Trophoblast cell (in vitro differentiated cells and primary cell): ENCODE data around the gene ACCS.

ENCODE experiments used
- DNase-seq, 2 donors: peaks; one replicate each; pipeline ENCODE4 v3.0.0-alpha.2; 2016
- H2AFZ ChIP-seq: 2 replicates; pipeline ENCODE4 v1.6.1; 2013; ENCODE audit warnings: low read length, moderate library complexity, mild to moderate bottlenecking; ENCODE audit not compliant: insufficient read depth, poor library complexity
- H2AK5ac ChIP-seq: 2 replicates; pipeline ENCODE4 v1.6.1; 2013; ENCODE audit warnings: mild to moderate bottlenecking, low read length
- H2BK120ac ChIP-seq: 2 replicates; pipeline ENCODE4 v1.6.1; 2013; ENCODE audit warnings: low read length, mild to moderate bottlenecking, moderate library complexity; ENCODE audit not compliant: insufficient read depth, poor library complexity
- H2BK12ac ChIP-seq: 2 replicates; pipeline ENCODE4 v1.6.1; 2013; ENCODE audit warnings: mild to moderate bottlenecking, low read length, moderate library complexity
- H2BK5ac ChIP-seq: 2 replicates; pipeline ENCODE4 v1.6.1; 2013; ENCODE audit warnings: low read length, low read depth, moderate library complexity, mild to moderate bottlenecking; ENCODE audit not compliant: poor library complexity
- H3K14ac ChIP-seq: 2 replicates; pipeline ENCODE4 v1.6.1; 2013; ENCODE audit warnings: mild to moderate bottlenecking, low read length
- H3K18ac ChIP-seq: 2 replicates; pipeline ENCODE4 v1.6.1; 2013; ENCODE audit warnings: mild to moderate bottlenecking, low read length
- H3K23ac ChIP-seq: 2 replicates; pipeline ENCODE4 v1.6.1; 2013; ENCODE audit warnings: low read length
- H3K27ac ChIP-seq: 2 replicates; pipeline ENCODE4 v1.5.1; 2013; ENCODE audit warnings: low read depth, mild to moderate bottlenecking, inconsistent platforms, low read length, moderate library complexity
- H3K27me3 ChIP-seq: 2 replicates; pipeline ENCODE4 v1.6.1; 2013; ENCODE audit warnings: inconsistent platforms, mild to moderate bottlenecking, low read length, moderate library complexity; ENCODE audit not compliant: insufficient read depth
- H3K36me3 ChIP-seq, 2 experiments: 1 replicate in 1 of 2; 2 replicates in 1 of 2; pipeline ENCODE4 v1.6.1; 2013; ENCODE audit warnings: low read length in 2 of 2, mild to moderate bottlenecking in 2 of 2, moderate library complexity in 1 of 2; ENCODE audit not compliant: insufficient read depth in 2 of 2, control insufficient read depth in 1 of 2
- H3K4ac ChIP-seq: 2 replicates; pipeline ENCODE4 v1.6.1; 2013; ENCODE audit warnings: low read depth, mild to moderate bottlenecking, low read length, moderate library complexity
- H3K4me1 ChIP-seq, 2 experiments: 1 replicate in 1 of 2; 2 replicates in 1 of 2; pipeline ENCODE4 v1.6.1; 2013; ENCODE audit warnings: low read length in 2 of 2, mild to moderate bottlenecking in 2 of 2, moderate library complexity in 1 of 2; ENCODE audit not compliant: insufficient read depth in 2 of 2, control insufficient read depth in 1 of 2
- H3K4me2 ChIP-seq: 2 replicates; pipeline ENCODE4 v1.6.1; 2013; ENCODE audit warnings: inconsistent platforms, mild to moderate bottlenecking, low read length, moderate library complexity
- H3K4me3 ChIP-seq: 2 replicates; pipeline ENCODE4 v1.5.1; 2013; ENCODE audit warnings: mild to moderate bottlenecking, low read depth, low read length, inconsistent platforms
- H3K79me1 ChIP-seq: one replicate; pipeline ENCODE4 v1.6.1; 2013; ENCODE audit warnings: low read length
- H3K79me2 ChIP-seq: 2 replicates; pipeline ENCODE4 v1.6.1; 2013; ENCODE audit warnings: low read length, mild to moderate bottlenecking; ENCODE audit not compliant: control insufficient read depth, insufficient read depth, poor library complexity
- H3K9ac ChIP-seq: 2 replicates; pipeline ENCODE4 v1.6.1; 2013; ENCODE audit warnings: mild to moderate bottlenecking, low read length
- H3K9me3 ChIP-seq: 2 replicates; pipeline ENCODE4 v1.6.1; 2013; ENCODE audit warnings: low read depth, mild to moderate bottlenecking, control low read depth, inconsistent platforms, low read length; ENCODE audit not compliant: insufficient read depth
- H4K12ac ChIP-seq: 2 replicates; pipeline ENCODE4 v1.6.1; 2013; ENCODE audit warnings: low read depth, mild to moderate bottlenecking, low read length, moderate library complexity
- H4K8ac ChIP-seq: 2 replicates; pipeline ENCODE4 v1.6.1; 2013; ENCODE audit warnings: low read depth, mild to moderate bottlenecking, low read length, moderate library complexity
- H4K91ac ChIP-seq: one replicate; pipeline ENCODE4 v1.6.1; 2013; ENCODE audit warnings: low read depth, mild to moderate bottlenecking, low read length, moderate library complexity
- WGBS: extraction: QIAGEN DNeasy Blood & Tissue Kit; methylation state at CpG from one replicate; pipeline ENCODE4 v1.1.7; 2013; ENCODE audit warnings: missing lambda C conversion rate; ENCODE audit not compliant: insufficient read length, insufficient coverage; ENCODE audit errors: extremely low coverage; 5-methylcytosine and 5-hydroxymethylcytosine counted together

The ACCS gene

GRCh38 chr11:44018127-44018521, 47.9 kb upstream of the ACCS start:
- H3K36me3 ChIP-seq, result no peaks in the 10 kb centered on the region
- no peaks in the 10 kb centered on the region for H3K79me2 ChIP-seq
- H3K18ac ChIP-seq, result no peak overlapping the region
- H3K14ac ChIP-seq, result no peak overlapping the region
- no peaks in the 10 kb centered on the region for H3K79me1 ChIP-seq
- H3K9ac ChIP-seq, result no peak overlapping the region
- no peak overlapping the region for H3K4me3 ChIP-seq
- no peak overlapping the region for H4K8ac ChIP-seq
- peaks cover 2% of the 10 kb centered on the region for H3K9me3 ChIP-seq
- no peak overlapping the region for H2AFZ ChIP-seq
- no peak overlapping the region for H3K23ac ChIP-seq
- H2BK12ac ChIP-seq, result no peak overlapping the region
- WGBS, result no CpG with 5 or more reads among the region's 4 CpGs
- no peak overlapping the region for H2AK5ac ChIP-seq
- H4K91ac ChIP-seq, result no peak overlapping the region
- no peak overlapping the region for H3K4me2 ChIP-seq
- no peak overlapping the region for H3K27ac ChIP-seq
- H3K27me3 ChIP-seq, result no peaks in the 10 kb centered on the region
- no peaks in the 10 kb centered on the region for H3K4me1 ChIP-seq
- no peak overlapping the region for H4K12ac ChIP-seq
- no peak for DNase-seq
- no peak overlapping the region for H3K4ac ChIP-seq
- no peak overlapping the region for H2BK5ac ChIP-seq
- H2BK120ac ChIP-seq, result no peak overlapping the region

- Histone ChIP-seq H3K4me1 (no peaks in the 10 kb centered on the region), H3K27me3 (no peaks in the 10 kb centered on the region), H2BK5ac (no peak overlapping the region), H2AK5ac (no peak overlapping the region), H3K4me3 (no peak overlapping the region), H2BK120ac (no peak overlapping the region), H3K4ac (no peak overlapping the region), H4K12ac (no peak overlapping the region), H4K91ac (no peak overlapping the region), H3K79me1 (no peaks in the 10 kb centered on the region), H3K4me2 (no peak overlapping the region), H3K18ac (no peak overlapping the region), H3K23ac (no peak overlapping the region), H3K9me3 (peaks cover 2% of the 10 kb centered on the region), H3K36me3 (no peaks in the 10 kb centered on the region), H2AFZ (no peak overlapping the region), H3K79me2 (no peaks in the 10 kb centered on the region), H3K9ac (no peak overlapping the region), H4K8ac (no peak overlapping the region), H3K27ac (no peak overlapping the region), H3K14ac (no peak overlapping the region), H2BK12ac (no peak overlapping the region)
- DNase-seq, result no peak
- no CpG with 5 or more reads among the region's 2 CpGs for WGBS
These were observed 47.2 kb upstream of the ACCS start for GRCh38 chr11:44018829-44019228.

GRCh38 chr11:44024977-44025376, 41.1 kb upstream of the ACCS start:
- Histone ChIP-seq H2AK5ac (no peak overlapping the region), H3K4ac (no peak overlapping the region), H3K79me2 (no peaks in the 10 kb centered on the region), H3K4me3 (no peak overlapping the region), H3K23ac (no peak overlapping the region), H4K91ac (no peak overlapping the region), H3K36me3 (no peaks in the 10 kb centered on the region), H3K9ac (no peak overlapping the region), H2BK5ac (no peak overlapping the region), H3K79me1 (no peaks in the 10 kb centered on the region), H2AFZ (no peak overlapping the region), H4K12ac (no peak overlapping the region), H3K4me2 (no peak overlapping the region), H4K8ac (no peak overlapping the region), H3K18ac (no peak overlapping the region), H3K14ac (no peak overlapping the region), H3K4me1 (peaks cover 0 to 4% of the 10 kb centered on the region in 2 experiments), H3K9me3 (peaks cover 2% of the 10 kb centered on the region), H3K27ac (no peak overlapping the region), H3K27me3 (no peaks in the 10 kb centered on the region), H2BK12ac (no peak overlapping the region), H2BK120ac (no peak overlapping the region)
- no peak for DNase-seq
- no CpG with 5 or more reads among the region's 1 CpG for WGBS

GRCh38 chr11:44025727-44026126, 40.3 kb upstream of the ACCS start:
- no peaks in the 10 kb centered on the region for H3K27me3 ChIP-seq
- no peak overlapping the region for H3K9ac ChIP-seq
- H2BK120ac ChIP-seq, result no peak overlapping the region
- no peak overlapping the region for H3K4me2 ChIP-seq
- no peak overlapping the region for H3K23ac ChIP-seq
- H4K91ac ChIP-seq, result no peak overlapping the region
- no peak overlapping the region for H3K18ac ChIP-seq
- peaks cover 0 to 8% of the 10 kb centered on the region in 2 experiments for H3K4me1 ChIP-seq
- DNase-seq, result no peak
- H2BK5ac ChIP-seq, result no peak overlapping the region
- no peak overlapping the region for H2AK5ac ChIP-seq
- H2AFZ ChIP-seq, result no peak overlapping the region
- no peaks in the 10 kb centered on the region for H3K79me2 ChIP-seq
- H4K8ac ChIP-seq, result no peak overlapping the region
- peaks cover 2% of the 10 kb centered on the region for H3K9me3 ChIP-seq
- H3K27ac ChIP-seq, result no peak overlapping the region
- no peak overlapping the region for H4K12ac ChIP-seq
- H3K79me1 ChIP-seq, result no peaks in the 10 kb centered on the region
- H3K14ac ChIP-seq, result no peak overlapping the region
- H3K4me3 ChIP-seq, result no peak overlapping the region
- H3K4ac ChIP-seq, result no peak overlapping the region
- H3K36me3 ChIP-seq, result no peaks in the 10 kb centered on the region
- no peak overlapping the region for H2BK12ac ChIP-seq
